Liver (tissue), 3 donors: ENCODE data around the gene RAB3GAP2.

ENCODE experiments used
- CTCF ChIP-seq: fragments of 150-350 bp; IDR thresholded peaks from 2 replicates; pipeline ENCODE4 v1.5.1; 2017; ENCODE audit warnings: improper control_type of control experiment, low read depth, low read length; ENCODE audit not compliant: missing input control
- EGR1 ChIP-seq, 2 donors: IDR thresholded peaks; 2 replicates each; pipeline ENCODE4 v1.6.1; 2016 to 2018; ENCODE audit warnings: antibody characterized with exemption in 2 of 2, low read depth in 2 of 2
- GABPA ChIP-seq, 2 donors: IDR thresholded peaks in 1 of 2; conservative IDR thresholded peaks in 1 of 2; 2 replicates each; pipeline ENCODE4 v1.6.1; 2016; ENCODE audit warnings: antibody characterized with exemption in 2 of 2, mild to moderate bottlenecking in 1 of 2, moderate library complexity in 1 of 2
- RXRA ChIP-seq, 2 donors: IDR thresholded peaks; 2 replicates each; pipeline ENCODE4 v1.6.1; 2017 to 2018; ENCODE audit warnings: antibody characterized with exemption in 2 of 2, mild to moderate bottlenecking in 1 of 2
- YY1 ChIP-seq: IDR thresholded peaks from 2 replicates; pipeline ENCODE4 v1.6.1; 2016; ENCODE audit warnings: antibody characterized with exemption, mild to moderate bottlenecking
- ZBTB33 ChIP-seq: IDR thresholded peaks from 2 replicates; pipeline ENCODE4 v1.6.1; 2016; ENCODE audit warnings: antibody characterized with exemption
- TF ChIP-seq, protein P1 (sequence below): IDR thresholded peaks from 2 replicates; pipeline ENCODE4 v1.6.1; 2016; ENCODE audit warnings: antibody characterized with exemption, mild to moderate bottlenecking
- TF ChIP-seq, protein P2 (sequence below): IDR thresholded peaks from 2 replicates; pipeline ENCODE4 v1.6.1; 2016; ENCODE audit warnings: antibody characterized with exemption
- donor health status: healthy.
- donor health status: healthy.

- TF ChIP-seq CTCF (no peak), YY1 (no peak), RXRA (IDR thresholded peaks at IDR 0.05) (no peak), GABPA (IDR thresholded peaks at IDR 0.05 in 1 of 2, conservative IDR thresholded peaks at IDR 0.05 in 1 of 2) (no peak), ZBTB33 (no peak), EGR1 (IDR thresholded peaks at IDR 0.05; ENCODE audit: low read depth in 2 of 2) (no peak)
- TF ChIP-seq, protein P1, sequence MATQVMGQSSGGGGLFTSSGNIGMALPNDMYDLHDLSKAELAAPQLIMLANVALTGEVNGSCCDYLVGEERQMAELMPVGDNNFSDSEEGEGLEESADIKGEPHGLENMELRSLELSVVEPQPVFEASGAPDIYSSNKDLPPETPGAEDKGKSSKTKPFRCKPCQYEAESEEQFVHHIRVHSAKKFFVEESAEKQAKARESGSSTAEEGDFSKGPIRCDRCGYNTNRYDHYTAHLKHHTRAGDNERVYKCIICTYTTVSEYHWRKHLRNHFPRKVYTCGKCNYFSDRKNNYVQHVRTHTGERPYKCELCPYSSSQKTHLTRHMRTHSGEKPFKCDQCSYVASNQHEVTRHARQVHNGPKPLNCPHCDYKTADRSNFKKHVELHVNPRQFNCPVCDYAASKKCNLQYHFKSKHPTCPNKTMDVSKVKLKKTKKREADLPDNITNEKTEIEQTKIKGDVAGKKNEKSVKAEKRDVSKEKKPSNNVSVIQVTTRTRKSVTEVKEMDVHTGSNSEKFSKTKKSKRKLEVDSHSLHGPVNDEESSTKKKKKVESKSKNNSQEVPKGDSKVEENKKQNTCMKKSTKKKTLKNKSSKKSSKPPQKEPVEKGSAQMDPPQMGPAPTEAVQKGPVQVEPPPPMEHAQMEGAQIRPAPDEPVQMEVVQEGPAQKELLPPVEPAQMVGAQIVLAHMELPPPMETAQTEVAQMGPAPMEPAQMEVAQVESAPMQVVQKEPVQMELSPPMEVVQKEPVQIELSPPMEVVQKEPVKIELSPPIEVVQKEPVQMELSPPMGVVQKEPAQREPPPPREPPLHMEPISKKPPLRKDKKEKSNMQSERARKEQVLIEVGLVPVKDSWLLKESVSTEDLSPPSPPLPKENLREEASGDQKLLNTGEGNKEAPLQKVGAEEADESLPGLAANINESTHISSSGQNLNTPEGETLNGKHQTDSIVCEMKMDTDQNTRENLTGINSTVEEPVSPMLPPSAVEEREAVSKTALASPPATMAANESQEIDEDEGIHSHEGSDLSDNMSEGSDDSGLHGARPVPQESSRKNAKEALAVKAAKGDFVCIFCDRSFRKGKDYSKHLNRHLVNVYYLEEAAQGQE = no peak
- TF ChIP-seq, protein P2, sequence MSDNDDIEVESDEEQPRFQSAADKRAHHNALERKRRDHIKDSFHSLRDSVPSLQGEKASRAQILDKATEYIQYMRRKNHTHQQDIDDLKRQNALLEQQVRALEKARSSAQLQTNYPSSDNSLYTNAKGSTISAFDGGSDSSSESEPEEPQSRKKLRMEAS = no peak
Observed at GRCh38 chr1:220249522-220249921, 22.7 kb downstream of the RAB3GAP2 start.
